ENCODE data around the gene TMEM86B. TPM values are rescaled to one million over a fixed set of nuclear protein-coding genes. Genes with fewer than 3 reads are reported as not detected.

The TMEM86B gene
- total RNA-seq, 1 donor from 2014 or later = 1.4 TPM

GRCh38 chr19:55247621-55248099 lies 19.1 kb upstream of the TMEM86B start:
- Histone ChIP-seq H3K36me3 (no peaks in the 10 kb centered on the region), H3K79me2 (ENCODE audit: low read depth) (peaks cover 51% of the 10 kb centered on the region), H3K4me1 (no peaks in the 10 kb centered on the region), H3K9ac (no peak overlapping the region), H3F3A (ENCODE audit: low read depth) (no peaks in the 10 kb centered on the region), H3K27ac (no peak overlapping the region), H3K9me3 (ENCODE audit: low read depth) (no peaks in the 10 kb centered on the region), H3K27me3 (no peaks in the 10 kb centered on the region), H2AFZ (replicated peaks) (no peak overlapping the region), H3K4me2 (no peak overlapping the region), H4K20me1 (ENCODE audit: low read depth) (peaks cover 61% of the 10 kb centered on the region), H3K4me3 (no peak overlapping the region)
- no peak for DNase-seq (ENCODE audit: low spot score)
- H3K27ac Mint-ChIP-seq = no peak overlapping the region
- TF ChIP-seq, protein P1, sequence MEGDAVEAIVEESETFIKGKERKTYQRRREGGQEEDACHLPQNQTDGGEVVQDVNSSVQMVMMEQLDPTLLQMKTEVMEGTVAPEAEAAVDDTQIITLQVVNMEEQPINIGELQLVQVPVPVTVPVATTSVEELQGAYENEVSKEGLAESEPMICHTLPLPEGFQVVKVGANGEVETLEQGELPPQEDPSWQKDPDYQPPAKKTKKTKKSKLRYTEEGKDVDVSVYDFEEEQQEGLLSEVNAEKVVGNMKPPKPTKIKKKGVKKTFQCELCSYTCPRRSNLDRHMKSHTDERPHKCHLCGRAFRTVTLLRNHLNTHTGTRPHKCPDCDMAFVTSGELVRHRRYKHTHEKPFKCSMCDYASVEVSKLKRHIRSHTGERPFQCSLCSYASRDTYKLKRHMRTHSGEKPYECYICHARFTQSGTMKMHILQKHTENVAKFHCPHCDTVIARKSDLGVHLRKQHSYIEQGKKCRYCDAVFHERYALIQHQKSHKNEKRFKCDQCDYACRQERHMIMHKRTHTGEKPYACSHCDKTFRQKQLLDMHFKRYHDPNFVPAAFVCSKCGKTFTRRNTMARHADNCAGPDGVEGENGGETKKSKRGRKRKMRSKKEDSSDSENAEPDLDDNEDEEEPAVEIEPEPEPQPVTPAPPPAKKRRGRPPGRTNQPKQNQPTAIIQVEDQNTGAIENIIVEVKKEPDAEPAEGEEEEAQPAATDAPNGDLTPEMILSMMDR (IDR thresholded peaks at IDR 0.05) = no peak
- no peak for TF ChIP-seq EZH2phosphoT487 (IDR thresholded peaks at IDR 0.05)
- no peak for TF ChIP-seq EZH2 (IDR thresholded peaks at IDR 0.05)
- no peak overlapping the region for H3K4me3 Mint-ChIP-seq
- H3K4me1 Mint-ChIP-seq = peaks cover 6% of the 10 kb centered on the region
- peaks cover 3% of the 10 kb centered on the region for H3K27me3 Mint-ChIP-seq (ENCODE audit: insufficient read depth, low read depth)
- H3K36me3 Mint-ChIP-seq = peaks cover 6% of the 10 kb centered on the region
- no peaks in the 10 kb centered on the region for H3K9me3 Mint-ChIP-seq

GRCh38 chr19:55246462-55247451 lies 18.2 kb upstream of the TMEM86B start:
- H4K20me1 ChIP-seq (ENCODE audit: low read depth) = peaks cover 52% of the 10 kb centered on the region
- H3K27ac ChIP-seq = no peak overlapping the region
- H3K79me2 ChIP-seq (ENCODE audit: low read depth) = peaks cover 42% of the 10 kb centered on the region

DNA sequence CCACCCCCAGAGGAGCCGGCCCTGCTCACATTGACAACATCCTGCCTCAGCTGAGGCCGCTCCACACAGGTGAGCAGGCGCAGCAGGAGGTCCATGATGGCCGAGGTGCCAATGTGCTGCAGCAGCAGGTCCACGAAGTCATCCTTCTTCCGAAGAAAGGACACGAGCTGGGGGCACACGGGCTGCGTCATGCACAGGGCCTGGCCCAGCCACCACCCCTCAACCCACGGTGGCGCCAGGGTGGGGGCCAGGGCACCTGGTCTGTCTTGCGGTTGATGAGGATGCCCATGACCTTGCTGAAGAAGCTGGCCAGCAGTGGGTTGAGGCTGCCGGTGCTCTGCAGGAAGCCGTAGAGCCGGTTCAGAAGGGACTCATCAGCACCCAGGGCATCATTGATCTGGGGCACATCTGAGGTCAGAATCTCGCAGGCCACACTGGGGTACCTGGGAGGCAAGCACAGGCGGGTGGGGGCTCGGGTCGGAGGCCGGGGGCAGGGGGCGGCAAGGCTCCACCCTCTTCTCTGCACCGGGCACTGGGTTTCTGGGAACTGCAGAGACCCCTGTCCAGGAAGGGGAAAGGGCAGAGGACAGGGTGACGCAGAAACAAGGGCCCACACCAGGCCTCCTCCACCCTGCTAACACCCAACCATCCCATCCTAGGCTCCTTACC lies 16.8 kb upstream of the TMEM86B start:
- no peaks in the 10 kb centered on the region for H3K36me3 ChIP-seq

More at GRCh38 chr19:55246462-55247451, 18.2 kb upstream of the TMEM86B start:
- Histone ChIP-seq H3F3A (ENCODE audit: low read depth) (no peaks in the 10 kb centered on the region), H3K4me2 (no peak overlapping the region), H3K9ac (no peak overlapping the region), H3K4me3 (no peak overlapping the region), H3K4me1 (no peaks in the 10 kb centered on the region), H3K36me3 (no peaks in the 10 kb centered on the region), H3K27me3 (no peaks in the 10 kb centered on the region), H3K9me3 (ENCODE audit: low read depth) (no peaks in the 10 kb centered on the region), H2AFZ (replicated peaks) (no peak overlapping the region)
- H3K36me3 Mint-ChIP-seq = peaks cover 7% of the 10 kb centered on the region
- no peak for TF ChIP-seq EZH2 (IDR thresholded peaks at IDR 0.05)
- TF ChIP-seq EZH2phosphoT487 (IDR thresholded peaks at IDR 0.05) = no peak
- TF ChIP-seq, protein P1 (IDR thresholded peaks at IDR 0.05) = no peak
- H3K27me3 Mint-ChIP-seq (ENCODE audit: insufficient read depth, low read depth) = peaks cover 3% of the 10 kb centered on the region
- DNase-seq (ENCODE audit: low spot score) = no peak
- H3K4me3 Mint-ChIP-seq = no peak overlapping the region
- H3K4me1 Mint-ChIP-seq = peaks cover 6% of the 10 kb centered on the region
- no peak overlapping the region for H3K27ac Mint-ChIP-seq
- no peaks in the 10 kb centered on the region for H3K9me3 Mint-ChIP-seq

More for the DNA sequence above, 16.8 kb upstream of the TMEM86B start:
- H3K36me3 Mint-ChIP-seq = peaks cover 10% of the 10 kb centered on the region
- H3K27ac Mint-ChIP-seq = no peak overlapping the region
- no peaks in the 10 kb centered on the region for H3K4me1 ChIP-seq
- H3K79me2 ChIP-seq (ENCODE audit: low read depth) = peaks cover 28% of the 10 kb centered on the region
- no peaks in the 10 kb centered on the region for H3K9me3 ChIP-seq (ENCODE audit: low read depth)
- H2AFZ ChIP-seq (replicated peaks) = no peak overlapping the region
- peaks cover 39% of the 10 kb centered on the region for H4K20me1 ChIP-seq (ENCODE audit: low read depth)
- H3K4me3 Mint-ChIP-seq = no peak overlapping the region
- no peak overlapping the region for H3K27ac ChIP-seq
- H3K27me3 ChIP-seq = no peaks in the 10 kb centered on the region
- no peaks in the 10 kb centered on the region for H3F3A ChIP-seq (ENCODE audit: low read depth)
- no peak overlapping the region for H3K9ac ChIP-seq
- no peak overlapping the region for H3K4me3 ChIP-seq
- no peaks in the 10 kb centered on the region for H3K9me3 Mint-ChIP-seq
- H3K27me3 Mint-ChIP-seq (ENCODE audit: insufficient read depth, low read depth) = peaks cover 8% of the 10 kb centered on the region
- no peak for DNase-seq (ENCODE audit: low spot score)
- no peak overlapping the region for H3K4me2 ChIP-seq
- TF ChIP-seq, protein P1 (IDR thresholded peaks at IDR 0.05) = no peak
- TF ChIP-seq EZH2phosphoT487 (IDR thresholded peaks at IDR 0.05) = no peak
- TF ChIP-seq EZH2 (IDR thresholded peaks at IDR 0.05) = no peak
- peaks cover 6% of the 10 kb centered on the region for H3K4me1 Mint-ChIP-seq
